GM12878 (cell line): ENCODE results near the gene CYP2U1. TPM values are rescaled to one million over a fixed set of nuclear protein-coding genes. Genes with fewer than 3 reads are reported as not detected.

ENCODE experiments used
- ATAC-seq: fragments of 200-7000 bp; cut with Tn5 transposase; 3 replicates; pipeline ENCODE4 v1.9.1; 2020; ENCODE audit warnings: mild to moderate bottlenecking, moderate library complexity
- BruUV-seq: library from RNA; stranded (reverse); fragments of 400-500 nt; replicated peaks from 2 replicates; lab custom pipeline; 2021; lab: Mats Ljungman, UMichigan
- CTCF ChIA-PET: fragments of 300-600 bp; sonication (Branson Sonifier 250); formaldehyde crosslinking; extraction: SDS; loops from one replicate; lab custom pipeline; 2021; ENCODE audit warnings: inconsistent platforms; lab: Yijun Ruan, JAX
- POLR2A ChIA-PET: fragments of 350-600 bp; formaldehyde crosslinking; extraction: SDS; loops from one replicate; lab custom pipeline; 2021; ENCODE audit warnings: inconsistent platforms; lab: Charles Lee
- RAD21 ChIA-PET: fragments of 300-600 bp; sonication (Branson Sonifier 250); formaldehyde crosslinking; loops from one replicate; lab custom pipeline; 2023; ENCODE audit warnings: antibody characterized with exemption; ENCODE audit not compliant: unreplicated experiment; lab: Charles Lee
- SMC1A ChIA-PET: fragments of 300-600 bp; sonication (Branson Sonifier 250); formaldehyde crosslinking; loops from one replicate; lab custom pipeline; 2023; ENCODE audit not compliant: unreplicated experiment, uncharacterized antibody; lab: Charles Lee
- DNase-seq: peaks from one replicate; pipeline ENCODE4 v3.0.0-alpha.2; 2011; ENCODE audit warnings: low read depth, low spot score
- FAIRE-seq: peaks from 3 replicates; lab custom pipeline; 2011; peaks lifted over from hg19 to GRCh38; lab: Jason Lieb, UNC
- H2AFZ ChIP-seq: 2 replicates; pipeline ENCODE4 v1.6.0; 2011; ENCODE audit warnings: low read depth, low read length, control low read depth; ENCODE audit not compliant: control insufficient read depth
- H3K27ac ChIP-seq: 2 replicates; pipeline ENCODE4 v1.5.1; 2011; ENCODE audit warnings: control low read depth; ENCODE audit not compliant: control insufficient read depth, insufficient read depth
- H3K27me3 ChIP-seq, 2 experiments: replicated peaks in 1 of 2; 2 replicates each; pipeline versions ENCODE4 v1.6.0 to v1.6.1; 2011; ENCODE audit warnings: low read length in 1 of 2; ENCODE audit not compliant: control insufficient read depth in 2 of 2, insufficient read depth in 2 of 2
- H3K36me3 ChIP-seq, 2 experiments: 2 replicates each; pipeline ENCODE4 v1.5.1; 2011; ENCODE audit warnings: low read length in 1 of 2; ENCODE audit not compliant: control insufficient read depth in 2 of 2, insufficient read depth in 2 of 2
- H3K4me1 ChIP-seq: 2 replicates; pipeline ENCODE4 v1.6.1; 2011; ENCODE audit warnings: mild to moderate bottlenecking, low read length, moderate library complexity, mixed read lengths; ENCODE audit not compliant: control insufficient read depth, insufficient read depth
- H3K4me2 ChIP-seq: 2 replicates; pipeline ENCODE4 v1.6.0; 2011; ENCODE audit warnings: control low read depth; ENCODE audit not compliant: control insufficient read depth, insufficient read depth
- H3K4me3 ChIP-seq: fragments of 200-600 bp; sonication (generic); 2 replicates; pipeline ENCODE4 v1.5.1; 2016
- H3K79me2 ChIP-seq: 2 replicates; pipeline ENCODE4 v1.6.0; 2011; ENCODE audit warnings: low read length; ENCODE audit not compliant: control insufficient read depth, insufficient read depth
- H3K9ac ChIP-seq: 2 replicates; pipeline ENCODE4 v1.8.0; 2011; ENCODE audit warnings: low read length, control low read depth, mixed read lengths; ENCODE audit not compliant: control insufficient read depth, insufficient read depth
- H3K9me3 ChIP-seq: replicated peaks from 3 replicates; pipeline ENCODE4 v1.5.1; 2011; ENCODE audit warnings: mild to moderate bottlenecking, low read length; ENCODE audit not compliant: control insufficient read depth, insufficient read depth
- H4K20me1 ChIP-seq: 2 replicates; pipeline ENCODE4 v1.6.0; 2011; ENCODE audit not compliant: control insufficient read depth, insufficient read depth
- CHD1 ChIP-seq: IDR thresholded peaks from 2 replicates; pipeline ENCODE4 v1.6.1; 2012; ENCODE audit warnings: low read depth, low read length, improper control_type of control experiment
- CREM ChIP-seq: IDR thresholded peaks from 2 replicates; pipeline ENCODE4 v1.6.1; 2014; ENCODE audit warnings: antibody characterized with exemption, low read depth
- MTA3 ChIP-seq: IDR thresholded peaks from 2 replicates; pipeline ENCODE4 v1.6.1; 2012; ENCODE audit warnings: low read length, inconsistent platforms, borderline replicate concordance
- NBN ChIP-seq: fragments of 450-650 bp; IDR thresholded peaks from 2 replicates; pipeline ENCODE4 v1.6.1; 2016
- NFYA ChIP-seq: IDR thresholded peaks from 2 replicates; pipeline ENCODE4 v1.6.1; 2011; ENCODE audit warnings: low read depth, mild to moderate bottlenecking, low read length, improper control_type of control experiment, borderline replicate concordance
- NR2C1 ChIP-seq: fragments of 450-650 bp; IDR thresholded peaks from 2 replicates; pipeline ENCODE4 v1.6.1; 2017; ENCODE audit warnings: antibody characterized with exemption, mild to moderate bottlenecking, moderate library complexity
- NR2C2 ChIP-seq: IDR thresholded peaks from 2 replicates; pipeline ENCODE4 v1.6.1; 2011; ENCODE audit warnings: borderline replicate concordance, low read depth; ENCODE audit not compliant: control insufficient read depth, insufficient read length
- PBX3 ChIP-seq: IDR thresholded peaks from 2 replicates; pipeline ENCODE4 v1.6.1; 2011; ENCODE audit warnings: mild to moderate bottlenecking, low read depth, low read length, moderate library complexity; ENCODE audit not compliant: insufficient replicate concordance
- PML ChIP-seq: IDR thresholded peaks from 2 replicates; pipeline ENCODE4 v1.6.1; 2012; ENCODE audit warnings: low read length, inconsistent platforms
- POLR2A ChIP-seq: IDR thresholded peaks from 2 replicates; pipeline ENCODE4 v1.6.1; 2011; ENCODE audit warnings: low read depth, mild to moderate bottlenecking, low read length
- TARDBP ChIP-seq: IDR thresholded peaks from 2 replicates; pipeline ENCODE4 v1.6.1; 2016; ENCODE audit warnings: borderline replicate concordance
- WRNIP1 ChIP-seq: IDR thresholded peaks from 2 replicates; pipeline ENCODE4 v1.6.1; 2011; ENCODE audit warnings: low read depth, low read length, improper control_type of control experiment, borderline replicate concordance
- WGBS: methylation state at CpG from one replicate; pipeline ENCODE4 v1.1.6; 2016; ENCODE audit warnings: low lambda C conversion rate; ENCODE audit not compliant: insufficient replicate concordance, insufficient coverage; ENCODE audit errors: missing lambda C conversion rate; 5-methylcytosine and 5-hydroxymethylcytosine counted together
- in situ Hi-C: fragments of 300-500 bp; cut with MboI; formaldehyde crosslinking; loops from 9 replicates; pipeline ENCODE4 v1.14.3; 2018; ENCODE audit warnings: mixed read lengths
- intact Hi-C: fragments of 100-400 bp; cut with micrococcal nuclease; formaldehyde crosslinking; loops from one replicate; pipeline ENCODE4 v1.14.2; 2022; ENCODE audit not compliant: unreplicated experiment
- polyA plus RNA-seq, 11 experiments: library from polyadenylated mRNA; depleted of rRNA in 4 of 11; unstranded in 6 of 11; stranded (reverse) in 5 of 11; fragments of >200 nt; fragmentation: Nextera tagmentation in 4 of 11; fragmentation: Illumina TruSeq in 1 of 11; extraction: Ambion mirVana in 4 of 11; extraction: Trizol in 1 of 11; gene quantifications; 1 replicate in 1 of 11; 2 replicates in 10 of 11; pipeline versions ENCODE4 v1.2.1 to v1.2.3, GENCODE V29; 2011 to 2016; ENCODE audit warnings: inconsistent platforms in 2 of 11, missing spikeins in 2 of 11, low read depth in 1 of 11
- total RNA-seq, 4 experiments: library from RNA; depleted of rRNA in 3 of 4; stranded (reverse); fragments of >200 nt in 3 of 4; fragmentation: Illumina TruSeq in 1 of 4; extraction: Trizol in 1 of 4; gene quantifications; 2 replicates each; pipeline versions ENCODE4 v1.2.1 to v1.2.3, GENCODE V29; 2013 to 2021
- TF ChIP-seq, protein P1 (sequence below): IDR thresholded peaks from 2 replicates; pipeline ENCODE4 v1.6.1; 2011; ENCODE audit warnings: low read depth, low read length, improper control_type of control experiment, borderline replicate concordance
- TF ChIP-seq, protein P2 (sequence below): fragments of 450-650 bp; IDR thresholded peaks from 2 replicates; pipeline ENCODE4 v1.6.1; 2017; ENCODE audit warnings: low read depth, mild to moderate bottlenecking, moderate library complexity

The CYP2U1 gene
- total and polyA plus RNA-seq, 10 of the 15 experiments (the other 5 are each of a cell fraction or from before 2014, with no cell fraction given): 0.41 to 3.4 (median 2.9) TPM

- TF ChIP-seq, protein P1, sequence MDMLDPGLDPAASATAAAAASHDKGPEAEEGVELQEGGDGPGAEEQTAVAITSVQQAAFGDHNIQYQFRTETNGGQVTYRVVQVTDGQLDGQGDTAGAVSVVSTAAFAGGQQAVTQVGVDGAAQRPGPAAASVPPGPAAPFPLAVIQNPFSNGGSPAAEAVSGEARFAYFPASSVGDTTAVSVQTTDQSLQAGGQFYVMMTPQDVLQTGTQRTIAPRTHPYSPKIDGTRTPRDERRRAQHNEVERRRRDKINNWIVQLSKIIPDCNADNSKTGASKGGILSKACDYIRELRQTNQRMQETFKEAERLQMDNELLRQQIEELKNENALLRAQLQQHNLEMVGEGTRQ: no peak
- TF ChIP-seq NFYA: no peak
- TF ChIP-seq CHD1: no peak
- TF ChIP-seq TARDBP: no peak
Observed at GRCh38 chr4:107901213-107901934, 30.0 kb upstream of the CYP2U1 start (continued).

DNA sequence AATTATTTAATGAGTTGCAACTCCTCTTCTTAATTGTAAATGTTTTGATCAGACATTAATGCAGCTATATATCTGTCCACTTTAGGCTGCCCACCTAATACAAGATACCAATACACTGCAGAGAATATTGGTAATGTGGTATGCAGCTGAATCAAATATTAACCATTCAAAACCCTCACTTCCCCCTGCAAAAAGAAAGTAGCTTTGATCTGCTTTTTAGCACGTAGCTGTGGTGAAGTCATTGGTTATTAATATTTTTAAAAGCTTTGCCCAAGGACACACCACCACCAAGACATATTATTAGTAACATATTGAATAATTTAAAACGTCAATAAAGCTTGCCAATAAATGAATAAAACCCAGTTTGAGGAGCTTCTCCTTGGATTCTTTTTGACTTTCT lies 28.6 kb upstream of the CYP2U1 start:
- ChIA-PET SMC1A (interaction anchor here (0.9 to 1.3 kb wide), 5 partner anchors 9 to 149 kb away, joined by 3 to 8 read pairs (median 4); no protein-coding TSS in a partner anchor), POLR2A (interaction anchor here (0.8 to 0.9 kb wide), 2 partner anchors 9 to 91 kb away, joined by 3 read pairs; no protein-coding TSS in a partner anchor), CTCF (interaction anchor here (0.7 to 2.2 kb wide), 5 partner anchors 10 to 144 kb away, joined by 3 to 9 read pairs (median 5); no protein-coding TSS in a partner anchor), RAD21 (no interaction called here)
- FAIRE-seq (no peak), ATAC-seq (peak; percentile 62), DNase-seq (peak; percentile 20)
- Histone ChIP-seq H3K4me3 (no peak overlapping the region), H3K4me2 (no peak overlapping the region), H3K9ac (no peak overlapping the region), H2AFZ (no peak overlapping the region), H3K9me3 (peaks cover 2% of the 10 kb centered on the region; the same call in 2 of the 3 replicates), H3K36me3 (no peaks in the 10 kb centered on the region), H3K27ac (no peak overlapping the region), H3K4me1 (no peaks in the 10 kb centered on the region), H4K20me1 (no peaks in the 10 kb centered on the region), H3K27me3 (no peaks in the 10 kb centered on the region; a peak in 1 of 4 replicates), H3K79me2 (no peaks in the 10 kb centered on the region)
- in situ Hi-C loops: no loop called here
- intact Hi-C loops: no loop called here
- no TSS peak for BruUV-seq
- 0% methylated on average over 2 of the region's 2 CpGs for WGBS
- TF ChIP-seq PBX3: no peak
- TF ChIP-seq, protein P2, sequence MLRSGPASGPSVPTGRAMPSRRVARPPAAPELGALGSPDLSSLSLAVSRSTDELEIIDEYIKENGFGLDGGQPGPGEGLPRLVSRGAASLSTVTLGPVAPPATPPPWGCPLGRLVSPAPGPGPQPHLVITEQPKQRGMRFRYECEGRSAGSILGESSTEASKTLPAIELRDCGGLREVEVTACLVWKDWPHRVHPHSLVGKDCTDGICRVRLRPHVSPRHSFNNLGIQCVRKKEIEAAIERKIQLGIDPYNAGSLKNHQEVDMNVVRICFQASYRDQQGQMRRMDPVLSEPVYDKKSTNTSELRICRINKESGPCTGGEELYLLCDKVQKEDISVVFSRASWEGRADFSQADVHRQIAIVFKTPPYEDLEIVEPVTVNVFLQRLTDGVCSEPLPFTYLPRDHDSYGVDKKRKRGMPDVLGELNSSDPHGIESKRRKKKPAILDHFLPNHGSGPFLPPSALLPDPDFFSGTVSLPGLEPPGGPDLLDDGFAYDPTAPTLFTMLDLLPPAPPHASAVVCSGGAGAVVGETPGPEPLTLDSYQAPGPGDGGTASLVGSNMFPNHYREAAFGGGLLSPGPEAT: no peak
- no peak for TF ChIP-seq MTA3
- TF ChIP-seq NR2C2: no peak
- TF ChIP-seq PML: no peak
- TF ChIP-seq POLR2A: no peak
- TF ChIP-seq WRNIP1: no peak
- no peak for TF ChIP-seq CHD1
- TF ChIP-seq NR2C1: no peak
- TF ChIP-seq NBN: no peak
- no peak for TF ChIP-seq CREM
